Activated B cell treated with CpG ODN at 0.5 μM for 24 hours (primary cell): ENCODE measurements around the gene KIF5A. TPM values are rescaled to one million over a fixed set of nuclear protein-coding genes. Genes with fewer than 3 reads are reported as not detected.
A peak's percentile ranks its signal among the peaks of the same experiment; 100 is the strongest.

Experiments used
- ATAC-seq: fragments of 200-7000 bp; cut with Tn5 transposase; one replicate; pipeline ENCODE4 v1.10.0; 2021; ENCODE audit warnings: low read depth, mild to moderate bottlenecking, moderate library complexity
- CTCF ChIA-PET: fragments of 350-600 bp; sonication (Branson Sonifier 250); formaldehyde crosslinking; loops from one replicate; lab custom pipeline; 2021; ENCODE audit warnings: antibody characterized with exemption; lab: Charles Lee
- POLR2A ChIA-PET: fragments of 350-600 bp; sonication (Branson Sonifier 250); formaldehyde crosslinking; loops from one replicate; lab custom pipeline; 2021; ENCODE audit warnings: antibody characterized with exemption; lab: Charles Lee
- DNase-seq: peaks from one replicate; pipeline ENCODE4 v3.0.0; 2022
- H3K27ac Mint-ChIP-seq: one replicate; pipeline ENCODE4 v1.8.0; 2020; ENCODE audit warnings: mixed read lengths
- H3K27me3 Mint-ChIP-seq: one replicate; pipeline ENCODE4 v1.8.0; 2021; ENCODE audit warnings: mixed read lengths
- H3K36me3 Mint-ChIP-seq: one replicate; pipeline ENCODE4 v1.8.0; 2021; ENCODE audit warnings: low read depth, mixed read lengths
- H3K4me1 Mint-ChIP-seq: one replicate; pipeline ENCODE4 v1.8.0; 2021; ENCODE audit warnings: mixed read lengths
- H3K4me3 Mint-ChIP-seq: one replicate; pipeline ENCODE4 v1.8.0; 2020; ENCODE audit warnings: mild to moderate bottlenecking, mixed read lengths
- H3K9me3 Mint-ChIP-seq: one replicate; pipeline ENCODE4 v1.8.0; 2020; ENCODE audit warnings: mixed read lengths
- CTCF ChIP-seq: fragments of 200-600 bp; IDR thresholded peaks from one replicate; pipeline ENCODE4 v1.8.0; 2022; ENCODE audit warnings: antibody characterized with exemption, mild to moderate bottlenecking
- intact Hi-C: fragments of 100-400 bp; cut with micrococcal nuclease; formaldehyde crosslinking; loops from one replicate; pipeline ENCODE4 v1.15.1; 2024
- total RNA-seq: library from RNA; stranded (reverse); gene quantifications from 2 replicates; pipeline ENCODE4 v1.2.3, GENCODE V29; 2022

KIF5A gene
- total RNA-seq, 1 donor from 2014 or later: 0.13 TPM

GRCh38 chr12:57604454-57604991 is 54.7 kb downstream of the KIF5A start, which contains the start of gene DTX3:
Gene DTX3, plus strand, starts transcription at chr12:57604824. Its CDS starts 1,694 bp downstream, at chr12:57606518.
- intact Hi-C loops: loop anchor here (1.0 kb wide), 1 partner anchor 13 kb away; the partner anchor contains the start of gene PIP4K2C
- no peaks in the 10 kb centered on the region for H3K9me3 Mint-ChIP-seq
- H3K27me3 Mint-ChIP-seq: peaks cover 34% of the 10 kb centered on the region
- H3K4me3 Mint-ChIP-seq: peak within 1 kb of the TSS; percentile 79
- H3K27ac Mint-ChIP-seq: no peak within 1 kb of the TSS
- peaks cover 16% of the 10 kb centered on the region for H3K4me1 Mint-ChIP-seq
- DNase-seq (no peak), ATAC-seq (peak; percentile 61)
- H3K36me3 Mint-ChIP-seq: peaks cover 33% of the 10 kb centered on the region
- POLR2A ChIA-PET: interaction anchor here (1.1 to 1.3 kb wide), 2 partner anchors 11 to 118 kb away, joined by 3 to 5 read pairs; no protein-coding TSS in a partner anchor
- TF ChIP-seq CTCF: no peak
- CTCF ChIA-PET: no interaction called here

- Mint-ChIP-seq H3K27me3 (peaks cover 35% of the 10 kb centered on the region), H3K4me1 (peaks cover 16% of the 10 kb centered on the region), H3K36me3 (peaks cover 26% of the 10 kb centered on the region), H3K4me3 (peak overlapping the region; percentile 77), H3K27ac (no peak overlapping the region), H3K9me3 (no peaks in the 10 kb centered on the region)
- POLR2A ChIA-PET: interaction anchor here (1.1 to 1.3 kb wide), 3 partner anchors 12 to 117 kb away, joined by 3 to 5 read pairs (median 4); partner anchors contain the start of gene PIP4K2C
- no peak for DNase-seq
- no peak for TF ChIP-seq CTCF
- ATAC-seq: peak; percentile 49
- intact Hi-C loops: loop anchor here (1.0 kb wide), 2 partner anchors 9 to 14 kb away; partner anchors contain the start of gene PIP4K2C
- CTCF ChIA-PET: interaction anchor here (1.0 kb wide), 1 partner anchor 9 kb away, joined by 3 read pairs; no protein-coding TSS in a partner anchor
Measured at GRCh38 chr12:57604992-57605810, 55.4 kb downstream of the KIF5A start.

GRCh38 chr12:57605811-57606311 is 56.0 kb downstream of the KIF5A start:
- ATAC-seq (no peak), DNase-seq (no peak)
- no peak overlapping the region for H3K4me3 Mint-ChIP-seq
- intact Hi-C loops: loop anchor here (1.0 kb wide), 1 partner anchor 8 kb away; no protein-coding TSS in a partner anchor
- POLR2A ChIA-PET: interaction anchor here (1.1 to 1.3 kb wide), 2 partner anchors 13 to 15 kb away, joined by 3 to 4 read pairs; partner anchors contain the start of gene PIP4K2C
- H3K4me1 Mint-ChIP-seq: peaks cover 22% of the 10 kb centered on the region
- H3K9me3 Mint-ChIP-seq: no peaks in the 10 kb centered on the region
- no peak overlapping the region for H3K27ac Mint-ChIP-seq
- CTCF ChIA-PET: interaction anchor here (1.0 kb wide), 1 partner anchor 9 kb away, joined by 3 read pairs; no protein-coding TSS in a partner anchor
- TF ChIP-seq CTCF: no peak
- H3K36me3 Mint-ChIP-seq: peaks cover 19% of the 10 kb centered on the region
- H3K27me3 Mint-ChIP-seq: peaks cover 41% of the 10 kb centered on the region

GRCh38 chr12:57606399-57606798 is 56.6 kb downstream of the KIF5A start:
- no peak for DNase-seq
- H3K36me3 Mint-ChIP-seq: peaks cover 14% of the 10 kb centered on the region
- TF ChIP-seq CTCF: no peak
- ChIA-PET POLR2A (no interaction called here), CTCF (interaction anchor here (1.0 kb wide), 1 partner anchor 8 kb away, joined by 3 read pairs; no protein-coding TSS in a partner anchor)
- H3K27ac Mint-ChIP-seq: no peak overlapping the region
- peaks cover 26% of the 10 kb centered on the region for H3K4me1 Mint-ChIP-seq
- H3K4me3 Mint-ChIP-seq: peak overlapping the region; percentile 13
- H3K27me3 Mint-ChIP-seq: peaks cover 42% of the 10 kb centered on the region
- no peak for ATAC-seq
- intact Hi-C loops: no loop called here
- no peaks in the 10 kb centered on the region for H3K9me3 Mint-ChIP-seq
